ENCODE results near the gene OR5B21.

DNA sequence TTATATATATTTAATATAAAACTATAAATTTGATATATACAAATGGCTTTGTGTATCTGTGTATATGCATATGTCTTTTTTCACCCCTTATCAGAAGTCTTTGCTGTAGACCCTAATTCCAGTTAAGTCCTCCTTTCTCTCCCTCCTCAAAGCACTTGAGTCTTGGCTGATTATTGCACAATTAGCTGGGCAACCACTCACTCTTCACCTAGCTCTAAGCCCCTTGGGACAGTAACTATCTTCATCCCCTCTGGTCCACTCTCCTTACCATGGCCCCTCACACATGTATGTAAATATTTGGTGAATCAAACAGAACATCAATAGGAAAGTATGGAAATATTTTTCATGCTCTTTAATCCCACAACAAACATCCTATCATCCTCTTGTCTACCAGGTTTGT lies 909 bp upstream of the OR5B21 start:
- TF ChIP-seq, protein P1, sequence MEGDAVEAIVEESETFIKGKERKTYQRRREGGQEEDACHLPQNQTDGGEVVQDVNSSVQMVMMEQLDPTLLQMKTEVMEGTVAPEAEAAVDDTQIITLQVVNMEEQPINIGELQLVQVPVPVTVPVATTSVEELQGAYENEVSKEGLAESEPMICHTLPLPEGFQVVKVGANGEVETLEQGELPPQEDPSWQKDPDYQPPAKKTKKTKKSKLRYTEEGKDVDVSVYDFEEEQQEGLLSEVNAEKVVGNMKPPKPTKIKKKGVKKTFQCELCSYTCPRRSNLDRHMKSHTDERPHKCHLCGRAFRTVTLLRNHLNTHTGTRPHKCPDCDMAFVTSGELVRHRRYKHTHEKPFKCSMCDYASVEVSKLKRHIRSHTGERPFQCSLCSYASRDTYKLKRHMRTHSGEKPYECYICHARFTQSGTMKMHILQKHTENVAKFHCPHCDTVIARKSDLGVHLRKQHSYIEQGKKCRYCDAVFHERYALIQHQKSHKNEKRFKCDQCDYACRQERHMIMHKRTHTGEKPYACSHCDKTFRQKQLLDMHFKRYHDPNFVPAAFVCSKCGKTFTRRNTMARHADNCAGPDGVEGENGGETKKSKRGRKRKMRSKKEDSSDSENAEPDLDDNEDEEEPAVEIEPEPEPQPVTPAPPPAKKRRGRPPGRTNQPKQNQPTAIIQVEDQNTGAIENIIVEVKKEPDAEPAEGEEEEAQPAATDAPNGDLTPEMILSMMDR (IDR thresholded peaks at IDR 0.05), result no peak
- no peak for TF ChIP-seq ZFX (IDR thresholded peaks at IDR 0.05; ENCODE audit: borderline replicate concordance)

Data from 22Rv1 (cell line).